Stimulated activated CD4-positive, alpha-beta T cell treated with anti-CD3 and anti-CD28 coated beads, Interleukin-4, amount 100 ng/mL, for 4 hours (primary cell): Measurements from ENCODE around the gene RANBP3L.
"Not testable (repeated sequence)": the region's sequence is repeated elsewhere in the genome, so short reads cannot be mapped to it uniquely, and the experiment has no call there.

Source experiments
- DNase-seq, 2 experiments: peaks; one replicate each; pipeline ENCODE4 v3.0.0-alpha.2; 2020

RANBP3L gene

GRCh38 chr5:36301858-36302603 lies at the start of gene RANBP3L:
Gene RANBP3L (minus strand): TSS chr5:36301902. CDS start chr5:36301416, 486 bp downstream.
- no peak for DNase-seq

- DNase-seq = no peak
These were observed 45.4 kb upstream of the RANBP3L start for GRCh38 chr5:36346896-36347690.

GRCh38 chr5:36344899-36345298 lies 43.2 kb upstream of the RANBP3L start:
- DNase-seq = no peak

GRCh38 chr5:36341720-36342119 lies 40.0 kb upstream of the RANBP3L start:
- DNase-seq = not testable (repeated sequence)

- DNase-seq = no peak
These were observed 35.9 kb upstream of the RANBP3L start for GRCh38 chr5:36337597-36337996.

- no peak for DNase-seq
These were observed 32.6 kb upstream of the RANBP3L start for GRCh38 chr5:36334315-36334714.

- not testable (repeated sequence) for DNase-seq
These were observed 31.0 kb upstream of the RANBP3L start for GRCh38 chr5:36332720-36333119.

GRCh38 chr5:36325196-36325595 lies 23.5 kb upstream of the RANBP3L start:
- DNase-seq = no peak

- DNase-seq = no peak
These were observed 22.5 kb upstream of the RANBP3L start for GRCh38 chr5:36323926-36324781.

- DNase-seq = no peak
These were observed 11.4 kb upstream of the RANBP3L start for GRCh38 chr5:36312953-36313672.

- no peak for DNase-seq
These were observed 10.3 kb upstream of the RANBP3L start for GRCh38 chr5:36311956-36312355.

- DNase-seq = no peak
These were observed 8.4 kb upstream of the RANBP3L start for GRCh38 chr5:36310138-36310537.

- peak in 1 of 2 experiments; percentile 2 for DNase-seq
These were observed 4.0 kb upstream of the RANBP3L start for GRCh38 chr5:36305571-36306326.

GRCh38 chr5:36304095-36304805 lies 2.5 kb upstream of the RANBP3L start:
- no peak for DNase-seq

- no peak for DNase-seq
These were observed 668 bp downstream of the RANBP3L start for GRCh38 chr5:36300927-36301540.

- DNase-seq = no peak
These were observed 1.3 kb downstream of the RANBP3L start for GRCh38 chr5:36300191-36300926.

- no peak for DNase-seq
These were observed 3.1 kb downstream of the RANBP3L start for GRCh38 chr5:36298552-36298951.

GRCh38 chr5:36297653-36298052 lies 4.0 kb downstream of the RANBP3L start:
- DNase-seq = no peak

- no peak for DNase-seq
These were observed 15.7 kb downstream of the RANBP3L start for GRCh38 chr5:36285837-36286615.
